ENCODE measurements around the gene GLT1D1. TPM values are rescaled to one million over a fixed set of nuclear protein-coding genes. Genes with fewer than 3 reads are reported as not detected.
"Not testable (repeated sequence)": the region's sequence is repeated elsewhere in the genome, so short reads cannot be mapped to it uniquely, and the experiment has no call there.

Gene GLT1D1
- total RNA-seq, 4 donors from 2014 or later, result 0.57 to 2.9 (median 1.4) TPM

DNA sequence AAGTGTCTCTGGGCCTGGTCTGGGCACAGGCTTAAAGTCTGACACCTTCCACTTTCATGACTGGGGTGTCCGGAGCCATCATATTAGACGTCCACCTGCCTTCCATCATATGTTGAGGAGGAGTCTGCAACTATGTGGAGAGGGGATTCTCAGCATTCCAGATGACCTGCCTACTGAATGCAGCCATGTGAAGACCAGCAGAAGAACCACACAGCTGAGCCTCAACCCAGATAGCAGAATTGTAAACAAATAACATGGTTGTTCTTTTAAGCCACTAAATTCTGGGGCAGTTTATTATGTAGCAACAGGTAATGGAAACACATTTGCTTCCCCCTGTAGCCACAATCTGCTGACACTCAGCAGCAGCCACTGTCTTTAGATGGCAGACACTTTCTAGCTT, 25.6 kb upstream of the GLT1D1 start:
- TF ChIP-seq EP300 (IDR thresholded peaks at IDR 0.05), result no peak
- TF ChIP-seq POLR2AphosphoS5 (IDR thresholded peaks at IDR 0.05), result no peak
- no peak for TF ChIP-seq POLR2A (IDR thresholded peaks at IDR 0.05)
- TF ChIP-seq, protein P1, sequence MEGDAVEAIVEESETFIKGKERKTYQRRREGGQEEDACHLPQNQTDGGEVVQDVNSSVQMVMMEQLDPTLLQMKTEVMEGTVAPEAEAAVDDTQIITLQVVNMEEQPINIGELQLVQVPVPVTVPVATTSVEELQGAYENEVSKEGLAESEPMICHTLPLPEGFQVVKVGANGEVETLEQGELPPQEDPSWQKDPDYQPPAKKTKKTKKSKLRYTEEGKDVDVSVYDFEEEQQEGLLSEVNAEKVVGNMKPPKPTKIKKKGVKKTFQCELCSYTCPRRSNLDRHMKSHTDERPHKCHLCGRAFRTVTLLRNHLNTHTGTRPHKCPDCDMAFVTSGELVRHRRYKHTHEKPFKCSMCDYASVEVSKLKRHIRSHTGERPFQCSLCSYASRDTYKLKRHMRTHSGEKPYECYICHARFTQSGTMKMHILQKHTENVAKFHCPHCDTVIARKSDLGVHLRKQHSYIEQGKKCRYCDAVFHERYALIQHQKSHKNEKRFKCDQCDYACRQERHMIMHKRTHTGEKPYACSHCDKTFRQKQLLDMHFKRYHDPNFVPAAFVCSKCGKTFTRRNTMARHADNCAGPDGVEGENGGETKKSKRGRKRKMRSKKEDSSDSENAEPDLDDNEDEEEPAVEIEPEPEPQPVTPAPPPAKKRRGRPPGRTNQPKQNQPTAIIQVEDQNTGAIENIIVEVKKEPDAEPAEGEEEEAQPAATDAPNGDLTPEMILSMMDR (IDR thresholded peaks at IDR 0.05), result no peak

DNA sequence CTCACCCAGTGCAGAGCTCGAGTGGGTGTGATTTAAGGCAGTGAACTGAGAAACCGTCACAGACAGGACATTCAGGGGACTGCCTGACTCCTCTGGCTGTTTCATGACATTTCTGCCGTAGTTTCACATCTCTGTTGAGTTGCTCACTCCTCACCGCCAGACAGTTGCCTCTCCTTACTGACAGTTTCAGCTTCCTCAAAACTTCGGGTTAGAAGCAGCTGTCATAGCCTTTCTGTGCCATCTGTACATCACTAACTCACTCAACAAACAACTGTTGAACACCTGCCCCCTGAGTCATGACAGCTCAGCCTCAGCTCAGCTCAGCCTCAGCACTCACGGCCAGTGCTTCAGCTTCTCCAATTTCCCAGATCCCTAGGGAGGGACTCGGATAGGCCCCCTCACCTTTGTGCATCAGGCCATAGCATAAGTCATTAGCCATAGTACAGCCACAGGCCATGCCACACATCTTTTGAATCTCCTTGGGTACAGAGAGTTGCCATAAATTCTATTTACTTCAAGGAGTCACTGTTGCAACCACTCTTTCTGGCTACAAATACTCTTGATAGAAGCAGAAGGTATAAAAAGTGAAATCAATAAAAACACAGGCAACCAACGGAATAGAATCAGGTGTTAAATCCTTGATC, 23.3 kb upstream of the GLT1D1 start:
- no peaks in the 10 kb centered on the region for H3K4me1 ChIP-seq
- no peaks in the 10 kb centered on the region for H3K9me3 ChIP-seq
- no peak overlapping the region for H3K27ac ChIP-seq
- no peak overlapping the region for H3K4me3 ChIP-seq
- DNase-seq (ENCODE audit: low spot score in 2 of 2), result no peak
- no peaks in the 10 kb centered on the region for H3K36me3 ChIP-seq
- TF ChIP-seq, protein P1 (IDR thresholded peaks at IDR 0.05), result no peak
- TF ChIP-seq EP300 (IDR thresholded peaks at IDR 0.05) (no peak), POLR2A (IDR thresholded peaks at IDR 0.05) (no peak), POLR2AphosphoS5 (IDR thresholded peaks at IDR 0.05) (no peak)
- WGBS, result 69% methylated on average over 8 of the region's 8 CpGs
- no peaks in the 10 kb centered on the region for H3K27me3 ChIP-seq

More for the DNA sequence above, 25.6 kb upstream of the GLT1D1 start:
- H3K4me1 ChIP-seq, result peaks cover 12% of the 10 kb centered on the region
- H3K4me3 ChIP-seq, result no peak overlapping the region
- no peaks in the 10 kb centered on the region for H3K36me3 ChIP-seq
- H3K27ac ChIP-seq, result no peak overlapping the region
- H3K27me3 ChIP-seq, result no peaks in the 10 kb centered on the region
- no peak for DNase-seq (ENCODE audit: low spot score in 2 of 2)
- no peaks in the 10 kb centered on the region for H3K9me3 ChIP-seq
- 93% methylated on average over 2 of the region's 2 CpGs for WGBS

DNA sequence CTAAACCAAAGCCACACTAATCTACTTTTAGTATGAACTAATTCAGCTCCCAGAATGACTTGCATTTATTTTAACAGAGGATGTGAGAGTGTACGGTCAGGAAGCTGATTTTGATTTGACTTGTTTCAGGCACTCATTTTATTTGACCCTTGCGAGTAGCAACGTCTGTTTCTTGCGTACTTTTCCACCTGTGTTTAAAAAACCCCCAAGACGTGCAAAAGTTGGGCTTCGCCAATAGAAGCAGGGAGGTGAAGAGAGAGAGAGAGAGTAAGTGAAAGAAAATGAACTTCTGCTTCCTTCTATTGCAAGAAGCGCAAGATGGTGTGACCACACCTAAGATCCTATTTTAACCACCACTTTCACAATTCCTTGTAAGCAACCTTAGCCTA, 22.8 kb upstream of the GLT1D1 start:
- H3K27ac ChIP-seq, result no peak overlapping the region
- 70% methylated on average over 7 of the region's 7 CpGs for WGBS
- TF ChIP-seq, protein P1 (IDR thresholded peaks at IDR 0.05), result no peak
- no peak for TF ChIP-seq POLR2A (IDR thresholded peaks at IDR 0.05)
- no peak for TF ChIP-seq EP300 (IDR thresholded peaks at IDR 0.05)
- TF ChIP-seq POLR2AphosphoS5 (IDR thresholded peaks at IDR 0.05), result no peak

DNA sequence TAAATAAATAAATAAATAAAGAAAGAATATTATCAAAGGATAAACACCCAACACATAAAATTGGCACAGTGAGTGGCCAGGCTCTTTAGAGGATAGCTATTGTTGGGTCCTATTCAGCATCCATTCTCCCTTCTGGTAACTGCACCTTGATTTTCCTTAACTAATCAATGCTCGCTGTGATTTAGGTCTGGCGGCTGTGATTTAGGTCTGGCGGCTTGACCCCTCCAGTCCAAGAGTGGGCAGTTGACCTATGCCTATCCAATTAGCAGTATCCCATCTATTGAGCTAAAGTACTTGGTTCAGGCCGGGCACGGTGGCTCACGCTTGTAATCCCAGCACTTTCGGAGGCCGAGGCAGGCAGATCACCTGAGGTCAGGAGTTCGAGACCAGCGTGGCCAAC, 19.9 kb upstream of the GLT1D1 start:
- no peaks in the 10 kb centered on the region for H3K9me3 ChIP-seq
- no peaks in the 10 kb centered on the region for H3K27me3 ChIP-seq
- H3K27ac ChIP-seq, result no peak overlapping the region
- TF ChIP-seq, protein P1 (IDR thresholded peaks at IDR 0.05), result no peak
- TF ChIP-seq EP300 (IDR thresholded peaks at IDR 0.05) (no peak), POLR2AphosphoS5 (IDR thresholded peaks at IDR 0.05) (no peak), POLR2A (IDR thresholded peaks at IDR 0.05) (no peak)
- no peaks in the 10 kb centered on the region for H3K4me1 ChIP-seq
- no peaks in the 10 kb centered on the region for H3K36me3 ChIP-seq
- DNase-seq (ENCODE audit: low spot score in 2 of 2), result peak in 1 of 2 donors; percentile 38
- no peak overlapping the region for H3K4me3 ChIP-seq
- WGBS, result 96% methylated on average over 10 of the region's 10 CpGs

More for the DNA sequence above, 22.8 kb upstream of the GLT1D1 start:
- H3K27me3 ChIP-seq, result no peaks in the 10 kb centered on the region
- H3K36me3 ChIP-seq, result no peaks in the 10 kb centered on the region
- no peaks in the 10 kb centered on the region for H3K4me1 ChIP-seq
- no peak for DNase-seq (ENCODE audit: low spot score in 2 of 2)
- H3K4me3 ChIP-seq, result no peak overlapping the region
- H3K9me3 ChIP-seq, result no peaks in the 10 kb centered on the region

DNA sequence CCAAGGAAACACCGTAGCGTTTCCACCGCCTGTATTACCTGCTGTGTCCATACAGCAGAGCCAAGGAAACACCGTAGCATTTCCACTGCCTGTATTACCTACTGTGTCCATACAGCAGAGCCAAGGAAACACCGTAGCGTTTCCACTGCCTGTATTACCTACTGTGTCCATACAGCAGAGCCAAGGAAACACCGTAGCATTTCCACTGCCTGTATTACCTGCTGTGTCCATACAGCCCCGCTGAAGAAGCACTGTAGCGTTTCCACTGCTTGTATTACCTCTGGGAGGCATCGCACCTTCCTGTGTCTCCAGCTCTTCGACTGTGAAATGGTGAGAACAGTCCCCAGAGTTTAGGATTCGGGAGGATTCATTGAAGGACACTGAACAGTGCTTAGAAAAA, 13.4 kb upstream of the GLT1D1 start:
- H3K27me3 ChIP-seq; H3K4me1 ChIP-seq; H3K9me3 ChIP-seq; H3K27ac ChIP-seq; H3K4me3 ChIP-seq; DNase-seq (ENCODE audit: low spot score in 2 of 2); H3K36me3 ChIP-seq: not testable (repeated sequence)
- WGBS, result 74% methylated on average over 12 of the region's 12 CpGs
